A549 (cell line): ENCODE data around the gene PITX1.

Source experiments
- CEBPB ChIP-seq, 2 experiments: fragments of >200 bp in 1 of 2; sonication (Bioruptor Twin) in 1 of 2; formaldehyde crosslinking in 1 of 2; IDR thresholded peaks; 2 replicates each; pipeline ENCODE4 v1.6.1; 2012 to 2016
- EP300 ChIP-seq, 2 experiments: fragments of >200 bp; sonication (Bioruptor Twin); formaldehyde crosslinking; IDR thresholded peaks; 2 replicates in 1 of 2; 3 replicates in 1 of 2; pipeline ENCODE4 v1.6.1; 2016 to 2017
- HDAC2 ChIP-seq: fragments of 200-600 bp; sonication (generic); IDR thresholded peaks from 2 replicates; pipeline ENCODE4 v1.6.1; 2016
- MYC ChIP-seq: IDR thresholded peaks from 2 replicates; pipeline ENCODE4 v1.6.1; 2012; ENCODE audit warnings: mild to moderate bottlenecking, inconsistent platforms, low read length, improper control_type of control experiment, borderline replicate concordance
- NR3C1 ChIP-seq: fragments of >200 bp; sonication (Bioruptor Twin); formaldehyde crosslinking; IDR thresholded peaks from 3 replicates; pipeline ENCODE4 v1.6.1; 2017
- POLR2A ChIP-seq: IDR thresholded peaks from 2 replicates; pipeline ENCODE4 v1.6.1; 2012; ENCODE audit warnings: mild to moderate bottlenecking, low read length
- RAD21 ChIP-seq, 2 experiments: fragments of >200 bp in 1 of 2; sonication (Bioruptor Twin) in 1 of 2; formaldehyde crosslinking in 1 of 2; IDR thresholded peaks in 1 of 2; conservative IDR thresholded peaks in 1 of 2; 2 replicates in 1 of 2; 3 replicates in 1 of 2; pipeline ENCODE4 v1.6.1; 2012 to 2018; ENCODE audit warnings: inconsistent platforms in 1 of 2
- RARB ChIP-seq: fragments of 250-450 bp; sonication (Bioruptor Pico); IDR thresholded peaks from 2 replicates; pipeline ENCODE4 v1.8.0; 2021; ENCODE audit warnings: mild to moderate bottlenecking, moderate library complexity
- RFX5 ChIP-seq: fragments of 450-650 bp; IDR thresholded peaks from 2 replicates; pipeline ENCODE4 v1.7.1; 2014; ENCODE audit warnings: antibody characterized with exemption, mild to moderate bottlenecking, moderate library complexity
- SREBF2 ChIP-seq: fragments of 450-650 bp; IDR thresholded peaks from 2 replicates; pipeline ENCODE4 v1.6.1; 2014; ENCODE audit warnings: mild to moderate bottlenecking, moderate library complexity
- TF ChIP-seq, protein P1 (sequence below): IDR thresholded peaks from 2 replicates; pipeline ENCODE4 v1.6.1; 2012
- TF ChIP-seq, protein P2 (sequence below): fragments of >200 bp; sonication (Bioruptor Twin); formaldehyde crosslinking; IDR thresholded peaks from 3 replicates; pipeline ENCODE4 v1.5.1; 2016

DNA sequence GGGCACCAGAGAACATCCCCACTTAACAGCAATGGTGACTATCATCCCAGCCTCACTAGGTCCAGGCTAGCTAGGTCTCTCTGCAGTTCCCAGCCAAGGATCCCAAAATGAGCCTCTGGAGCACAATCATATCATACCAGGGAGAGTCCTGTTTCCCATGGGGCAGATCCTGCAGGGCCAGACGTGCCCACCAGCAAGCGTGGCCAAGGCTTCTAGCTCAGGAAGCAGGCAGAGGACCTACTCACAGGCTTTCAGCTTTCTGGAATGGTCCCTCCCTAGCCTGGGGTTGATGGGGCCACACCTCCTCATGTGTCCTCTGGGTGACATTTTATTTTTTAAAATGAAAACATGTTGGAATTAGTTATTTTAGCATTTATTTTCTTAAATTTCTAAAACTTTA lies 45.7 kb upstream of the PITX1 start:
- TF ChIP-seq SREBF2, result no peak
- no peak for TF ChIP-seq HDAC2
- no peak for TF ChIP-seq POLR2A
- TF ChIP-seq, protein P1, sequence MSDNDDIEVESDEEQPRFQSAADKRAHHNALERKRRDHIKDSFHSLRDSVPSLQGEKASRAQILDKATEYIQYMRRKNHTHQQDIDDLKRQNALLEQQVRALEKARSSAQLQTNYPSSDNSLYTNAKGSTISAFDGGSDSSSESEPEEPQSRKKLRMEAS, result no peak
- TF ChIP-seq, protein P2, sequence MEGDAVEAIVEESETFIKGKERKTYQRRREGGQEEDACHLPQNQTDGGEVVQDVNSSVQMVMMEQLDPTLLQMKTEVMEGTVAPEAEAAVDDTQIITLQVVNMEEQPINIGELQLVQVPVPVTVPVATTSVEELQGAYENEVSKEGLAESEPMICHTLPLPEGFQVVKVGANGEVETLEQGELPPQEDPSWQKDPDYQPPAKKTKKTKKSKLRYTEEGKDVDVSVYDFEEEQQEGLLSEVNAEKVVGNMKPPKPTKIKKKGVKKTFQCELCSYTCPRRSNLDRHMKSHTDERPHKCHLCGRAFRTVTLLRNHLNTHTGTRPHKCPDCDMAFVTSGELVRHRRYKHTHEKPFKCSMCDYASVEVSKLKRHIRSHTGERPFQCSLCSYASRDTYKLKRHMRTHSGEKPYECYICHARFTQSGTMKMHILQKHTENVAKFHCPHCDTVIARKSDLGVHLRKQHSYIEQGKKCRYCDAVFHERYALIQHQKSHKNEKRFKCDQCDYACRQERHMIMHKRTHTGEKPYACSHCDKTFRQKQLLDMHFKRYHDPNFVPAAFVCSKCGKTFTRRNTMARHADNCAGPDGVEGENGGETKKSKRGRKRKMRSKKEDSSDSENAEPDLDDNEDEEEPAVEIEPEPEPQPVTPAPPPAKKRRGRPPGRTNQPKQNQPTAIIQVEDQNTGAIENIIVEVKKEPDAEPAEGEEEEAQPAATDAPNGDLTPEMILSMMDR, result no peak
- no peak for TF ChIP-seq RFX5
- TF ChIP-seq RAD21 (conservative IDR thresholded peaks at IDR 0.05 in 1 of 2, IDR thresholded peaks at IDR 0.05 in 1 of 2), result no peak
- TF ChIP-seq NR3C1, result no peak
- TF ChIP-seq MYC, result no peak
- TF ChIP-seq CEBPB (IDR thresholded peaks at IDR 0.05), result no peak
- TF ChIP-seq RARB (CRISPR knock-in tag), result no peak
- TF ChIP-seq EP300 (IDR thresholded peaks at IDR 0.05), result no peak
